MM.1S (cell line): ENCODE results near the gene SMAD3.

ENCODE experiments used
- CTCF ChIP-seq: fragments of 300-600 bp; sonication (generic); IDR thresholded peaks from 2 replicates; pipeline ENCODE4 v1.5.1; 2016; ENCODE audit warnings: antibody characterized with exemption, low read length, mixed read lengths
- EZH2 ChIP-seq: fragments of 300-600 bp; sonication (generic); optimal IDR thresholded peaks from 2 replicates; pipeline ENCODE3; 2017; ENCODE audit warnings: low read depth, mild to moderate bottlenecking, antibody characterized with exemption, low read length, mixed read lengths
- EZH2phosphoT487 ChIP-seq: fragments of 300-600 bp; sonication (generic); IDR thresholded peaks from 2 replicates; pipeline ENCODE4 v1.6.1; 2018; ENCODE audit warnings: antibody characterized with exemption, low read length

- TF ChIP-seq EZH2phosphoT487 (no peak), CTCF (no peak), EZH2 (no peak)
Measured at GRCh38 chr15:67105065-67105951, 39.9 kb downstream of the SMAD3 start.
